Neutrophil (primary cell): ENCODE measurements around the gene PCDHGA1.

Source experiments
- H3K27ac ChIP-seq: fragments of 200-600 bp; sonication (generic); 2 replicates; pipeline ENCODE4 v1.5.1; 2016; ENCODE audit warnings: mild to moderate bottlenecking, moderate library complexity
- H3K27me3 ChIP-seq: fragments of 200-600 bp; sonication (generic); 2 replicates; pipeline ENCODE4 v1.6.0; 2016; ENCODE audit warnings: mild to moderate bottlenecking
- H3K36me3 ChIP-seq: fragments of 200-600 bp; sonication (generic); 2 replicates; pipeline ENCODE4 v1.5.1; 2017
- H3K4me1 ChIP-seq, 2 experiments: fragments of 200-600 bp in 1 of 2; sonication (generic) in 1 of 2; 1 replicate in 1 of 2; 2 replicates in 1 of 2; pipeline versions ENCODE4 v1.5.1 to v1.6.1; 2013 to 2016; ENCODE audit warnings: low read depth in 1 of 2, low read length in 1 of 2, mild to moderate bottlenecking in 1 of 2, moderate library complexity in 1 of 2; ENCODE audit not compliant: control insufficient read depth in 1 of 2, insufficient read depth in 1 of 2
- H3K4me3 ChIP-seq, 2 experiments: fragments of 200-600 bp in 1 of 2; sonication (generic) in 1 of 2; 1 replicate in 1 of 2; 2 replicates in 1 of 2; pipeline ENCODE4 v1.5.1; 2013 to 2016; ENCODE audit warnings: low read depth in 1 of 2, low read length in 1 of 2, mild to moderate bottlenecking in 1 of 2, moderate library complexity in 1 of 2
- H3K9me3 ChIP-seq: fragments of 200-600 bp; sonication (generic); 2 replicates; pipeline ENCODE4 v1.5.1; 2016
- TF ChIP-seq, protein P1 (sequence below): fragments of 200-600 bp; sonication (generic); IDR thresholded peaks from 2 replicates; pipeline ENCODE4 v1.5.1; 2016; ENCODE audit warnings: antibody characterized with exemption

PCDHGA1 gene

DNA sequence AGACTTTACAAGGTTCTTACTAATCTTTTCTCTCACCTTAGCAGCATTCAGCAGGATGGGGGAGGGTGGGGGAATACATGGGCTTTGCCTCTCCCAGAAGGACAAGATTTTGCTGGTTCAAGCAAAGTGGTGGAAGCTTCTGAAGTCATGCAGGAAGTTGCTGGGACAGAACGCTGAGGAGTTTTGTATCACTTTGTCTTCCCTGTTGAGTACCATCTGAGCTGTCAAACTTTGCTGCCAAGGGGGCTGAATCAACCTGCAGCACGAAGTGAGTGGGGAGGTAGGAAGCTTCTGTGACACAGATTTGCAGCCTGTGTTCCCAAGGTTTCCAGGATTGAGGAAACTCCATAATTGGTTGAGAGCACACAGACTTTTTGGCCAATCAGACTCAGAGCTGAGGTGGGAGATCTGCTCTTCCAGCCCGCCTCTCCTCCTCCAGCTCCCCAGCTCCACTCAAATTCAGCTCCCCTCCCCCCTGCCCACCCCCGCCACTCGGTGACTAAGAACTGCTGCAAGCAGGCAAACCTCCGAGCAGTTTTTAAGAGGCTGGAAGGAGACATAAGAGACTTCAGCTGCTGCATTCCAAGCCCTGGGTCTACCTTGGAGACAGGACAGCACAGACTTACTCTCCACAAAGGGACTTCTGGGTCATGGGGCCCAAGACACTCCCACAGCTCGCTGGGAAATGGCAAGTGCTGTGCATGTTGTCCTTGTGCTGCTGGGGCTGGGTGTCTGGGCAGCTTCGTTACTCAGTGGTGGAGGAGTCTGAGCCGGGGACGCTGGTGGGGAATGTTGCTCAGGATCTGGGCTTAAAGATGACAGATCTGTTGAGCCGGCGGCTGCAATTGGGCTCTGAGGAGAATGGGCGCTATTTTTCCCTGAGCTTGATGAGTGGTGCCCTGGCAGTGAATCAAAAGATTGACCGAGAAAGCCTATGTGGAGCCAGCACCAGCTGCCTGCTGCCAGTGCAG, 158.6 kb downstream of the PCDHGA1 start, which contains the start of gene PCDHGC5:
Gene PCDHGC5, plus strand, starts transcription at position 491 of the 971 bp plus-strand sequence. Its CDS starts 160 bp downstream, at position 651.
- H3K9me3 ChIP-seq = no peaks in the 10 kb centered on the region
- H3K36me3 ChIP-seq = no peaks in the 10 kb centered on the region
- no peak within 1 kb of the TSS for H3K27ac ChIP-seq
- H3K4me3 ChIP-seq = no peak within 1 kb of the TSS
- H3K4me1 ChIP-seq = peaks cover 0 to 14% of the 10 kb centered on the region in 2 experiments
- TF ChIP-seq, protein P1, sequence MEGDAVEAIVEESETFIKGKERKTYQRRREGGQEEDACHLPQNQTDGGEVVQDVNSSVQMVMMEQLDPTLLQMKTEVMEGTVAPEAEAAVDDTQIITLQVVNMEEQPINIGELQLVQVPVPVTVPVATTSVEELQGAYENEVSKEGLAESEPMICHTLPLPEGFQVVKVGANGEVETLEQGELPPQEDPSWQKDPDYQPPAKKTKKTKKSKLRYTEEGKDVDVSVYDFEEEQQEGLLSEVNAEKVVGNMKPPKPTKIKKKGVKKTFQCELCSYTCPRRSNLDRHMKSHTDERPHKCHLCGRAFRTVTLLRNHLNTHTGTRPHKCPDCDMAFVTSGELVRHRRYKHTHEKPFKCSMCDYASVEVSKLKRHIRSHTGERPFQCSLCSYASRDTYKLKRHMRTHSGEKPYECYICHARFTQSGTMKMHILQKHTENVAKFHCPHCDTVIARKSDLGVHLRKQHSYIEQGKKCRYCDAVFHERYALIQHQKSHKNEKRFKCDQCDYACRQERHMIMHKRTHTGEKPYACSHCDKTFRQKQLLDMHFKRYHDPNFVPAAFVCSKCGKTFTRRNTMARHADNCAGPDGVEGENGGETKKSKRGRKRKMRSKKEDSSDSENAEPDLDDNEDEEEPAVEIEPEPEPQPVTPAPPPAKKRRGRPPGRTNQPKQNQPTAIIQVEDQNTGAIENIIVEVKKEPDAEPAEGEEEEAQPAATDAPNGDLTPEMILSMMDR = no peak
- H3K27me3 ChIP-seq = peaks cover 100% of the 10 kb centered on the region

DNA sequence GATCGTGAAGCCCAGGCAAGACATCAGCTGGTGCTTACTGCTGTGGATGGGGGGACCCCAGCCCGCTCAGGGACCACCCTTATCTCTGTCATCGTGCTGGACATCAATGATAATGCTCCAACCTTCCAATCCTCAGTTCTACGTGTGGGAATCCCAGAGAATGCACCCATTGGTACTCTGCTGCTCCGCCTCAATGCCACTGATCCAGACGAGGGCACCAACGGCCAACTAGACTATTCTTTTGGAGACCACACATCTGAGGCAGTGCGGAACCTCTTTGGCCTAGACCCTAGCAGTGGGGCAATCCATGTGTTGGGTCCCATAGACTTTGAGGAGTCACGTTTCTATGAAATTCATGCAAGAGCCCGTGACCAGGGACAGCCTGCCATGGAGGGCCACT, 159.5 kb downstream of the PCDHGA1 start:
- no peak overlapping the region for H3K27ac ChIP-seq
- no peaks in the 10 kb centered on the region for H3K36me3 ChIP-seq
- H3K27me3 ChIP-seq = peaks cover 100% of the 10 kb centered on the region
- no peaks in the 10 kb centered on the region for H3K9me3 ChIP-seq
- TF ChIP-seq, protein P1 = no peak
- peaks cover 0 to 14% of the 10 kb centered on the region in 2 experiments for H3K4me1 ChIP-seq
- H3K4me3 ChIP-seq = no peak overlapping the region

DNA sequence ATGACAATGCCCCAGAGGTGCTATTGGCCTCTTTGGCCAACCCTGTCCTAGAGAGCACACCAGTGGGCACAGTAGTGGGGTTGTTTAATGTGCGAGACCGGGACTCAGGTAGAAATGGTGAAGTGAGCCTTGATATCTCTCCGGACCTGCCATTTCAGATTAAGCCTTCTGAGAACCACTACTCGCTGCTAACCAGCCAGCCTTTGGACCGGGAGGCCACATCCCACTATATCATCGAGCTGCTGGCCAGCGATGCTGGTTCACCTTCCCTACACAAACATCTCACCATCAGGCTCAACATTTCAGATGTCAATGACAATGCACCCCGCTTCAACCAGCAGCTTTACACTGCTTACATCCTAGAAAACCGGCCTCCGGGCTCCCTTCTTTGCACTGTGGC, 160.0 kb downstream of the PCDHGA1 start:
- H3K4me3 ChIP-seq = no peak overlapping the region
- H3K27me3 ChIP-seq = peaks cover 100% of the 10 kb centered on the region
- no peaks in the 10 kb centered on the region for H3K9me3 ChIP-seq
- H3K36me3 ChIP-seq = no peaks in the 10 kb centered on the region
- TF ChIP-seq, protein P1 = no peak
- peaks cover 0 to 14% of the 10 kb centered on the region in 2 experiments for H3K4me1 ChIP-seq
- no peak overlapping the region for H3K27ac ChIP-seq

DNA sequence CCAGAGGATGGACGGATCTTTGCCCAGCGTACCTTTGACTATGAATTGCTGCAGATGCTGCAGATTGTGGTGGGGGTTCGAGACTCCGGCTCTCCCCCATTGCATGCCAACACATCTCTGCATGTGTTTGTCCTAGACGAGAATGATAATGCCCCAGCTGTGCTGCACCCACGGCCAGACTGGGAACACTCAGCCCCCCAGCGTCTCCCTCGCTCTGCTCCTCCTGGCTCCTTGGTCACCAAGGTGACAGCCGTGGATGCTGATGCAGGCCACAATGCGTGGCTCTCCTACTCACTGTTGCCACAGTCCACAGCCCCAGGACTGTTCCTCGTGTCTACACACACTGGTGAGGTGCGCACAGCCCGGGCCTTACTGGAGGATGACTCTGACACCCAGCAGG, 160.5 kb downstream of the PCDHGA1 start:
- TF ChIP-seq, protein P1 = no peak
- Histone ChIP-seq H3K27me3 (peaks cover 100% of the 10 kb centered on the region), H3K4me1 (peaks cover 0 to 14% of the 10 kb centered on the region in 2 experiments), H3K36me3 (no peaks in the 10 kb centered on the region), H3K4me3 (no peak overlapping the region), H3K27ac (no peak overlapping the region), H3K9me3 (no peaks in the 10 kb centered on the region)

DNA sequence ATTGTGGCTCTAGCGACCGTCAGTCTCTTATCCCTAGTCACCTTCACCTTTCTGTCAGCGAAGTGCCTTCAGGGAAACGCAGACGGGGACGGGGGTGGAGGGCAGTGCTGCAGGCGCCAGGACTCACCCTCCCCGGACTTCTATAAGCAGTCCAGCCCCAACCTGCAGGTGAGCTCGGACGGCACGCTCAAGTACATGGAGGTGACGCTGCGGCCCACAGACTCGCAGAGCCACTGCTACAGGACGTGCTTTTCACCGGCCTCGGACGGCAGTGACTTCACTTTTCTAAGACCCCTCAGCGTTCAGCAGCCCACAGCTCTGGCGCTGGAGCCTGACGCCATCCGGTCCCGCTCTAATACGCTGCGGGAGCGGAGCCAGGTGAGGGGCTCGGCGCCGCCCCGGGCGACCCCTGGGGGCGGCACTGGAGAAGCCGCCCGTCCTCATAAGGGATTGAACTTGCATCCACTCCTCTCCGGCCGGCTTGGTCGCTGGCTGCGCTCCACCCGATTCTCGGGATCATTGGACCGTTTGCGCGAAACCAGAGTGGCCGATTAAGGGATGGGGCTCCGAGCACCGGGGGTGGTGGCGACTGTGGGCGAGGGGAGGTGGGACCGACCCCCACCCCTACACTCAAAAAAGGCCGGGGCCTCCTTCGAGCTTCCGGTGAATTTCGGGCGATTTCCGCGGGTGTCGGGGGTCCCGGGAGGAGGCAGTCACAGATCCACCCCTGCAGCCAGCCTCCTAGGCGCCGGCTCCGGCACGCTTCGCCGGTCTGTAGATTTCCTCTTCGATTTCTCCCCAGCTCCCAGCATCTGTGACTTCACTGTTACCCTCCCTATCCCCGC, 161.2 kb downstream of the PCDHGA1 start:
- Histone ChIP-seq H3K4me3 (no peak overlapping the region), H3K27ac (no peak overlapping the region), H3K9me3 (no peaks in the 10 kb centered on the region), H3K36me3 (no peaks in the 10 kb centered on the region), H3K4me1 (peaks cover 0 to 14% of the 10 kb centered on the region in 2 experiments), H3K27me3 (peaks cover 100% of the 10 kb centered on the region)
- TF ChIP-seq, protein P1 = no peak
